OCI-LY3 (cell line): ENCODE data around the gene MLPH.

Experiments used
- H2AFZ ChIP-seq: fragments of 200-600, 300-600 bp; shearing (Covaris generic); 2 replicates; pipeline ENCODE4 v1.6.0; 2014; ENCODE audit warnings: antibody characterized with exemption, low read depth, low read length
- H3K27ac ChIP-seq: fragments of 200-600, 300-600 bp; sonication (generic); 2 replicates; pipeline ENCODE4 v1.5.1; 2014; ENCODE audit warnings: mild to moderate bottlenecking, low read length, moderate library complexity, mixed read lengths
- H3K27me3 ChIP-seq: fragments of 200-600, 300-600 bp; sonication (generic); 2 replicates; pipeline ENCODE4 v1.6.1; 2014; ENCODE audit warnings: low read depth, low read length, mixed read lengths
- H3K36me3 ChIP-seq: fragments of 200-600, 300-600 bp; sonication (generic); replicated peaks from 2 replicates; pipeline ENCODE3; 2014; ENCODE audit warnings: low read depth, low read length, mixed read lengths
- H3K4me1 ChIP-seq: fragments of 300-600, 200-600 bp; sonication (generic); 2 replicates; pipeline ENCODE4 v1.6.1; 2014; ENCODE audit warnings: low read length, mixed read lengths
- H3K4me2 ChIP-seq: fragments of 200-600, 300-600 bp; sonication (generic); 2 replicates; pipeline ENCODE4 v1.6.1; 2014; ENCODE audit warnings: low read length, mixed read lengths
- H3K4me3 ChIP-seq: fragments of 300-600, 200-600 bp; sonication (generic); 2 replicates; pipeline ENCODE4 v1.5.1; 2014; ENCODE audit warnings: antibody characterized with exemption, mild to moderate bottlenecking, low read length, moderate library complexity
- H3K79me2 ChIP-seq: fragments of 300-600, 200-600 bp; shearing (Covaris generic); 2 replicates; pipeline ENCODE4 v1.6.1; 2014; ENCODE audit warnings: mild to moderate bottlenecking, low read length, mixed read lengths
- H3K9ac ChIP-seq: fragments of 300-600, 200-600 bp; shearing (Covaris generic); 2 replicates; pipeline ENCODE4 v1.6.0; 2014; ENCODE audit warnings: mild to moderate bottlenecking, low read length, moderate library complexity
- H3K9me3 ChIP-seq: fragments of 200-600, 300-600 bp; shearing (Covaris generic); 2 replicates; pipeline ENCODE4 v1.6.1; 2014; ENCODE audit warnings: low read length, mixed read lengths; ENCODE audit not compliant: insufficient read depth
- H4K20me1 ChIP-seq: fragments of 200-600, 300-600 bp; sonication (generic); 2 replicates; pipeline ENCODE4 v1.6.1; 2016; ENCODE audit warnings: low read length, mixed read lengths; ENCODE audit not compliant: insufficient read depth
- CTCF ChIP-seq: fragments of 200-600, 300-600 bp; sonication (generic); IDR thresholded peaks from 2 replicates; pipeline ENCODE4 v1.5.1; 2014; ENCODE audit warnings: antibody characterized with exemption, low read length, low read depth
- EZH2phosphoT487 ChIP-seq: fragments of 200-600 bp; shearing (Covaris generic); IDR thresholded peaks from 2 replicates; pipeline ENCODE4 v1.6.1; 2018; ENCODE audit warnings: antibody characterized with exemption, mixed run types, low read depth

MLPH gene

GRCh38 chr2:237567276-237568029 lies 80.4 kb downstream of the MLPH start:
- H4K20me1 ChIP-seq: no peaks in the 10 kb centered on the region
- TF ChIP-seq EZH2phosphoT487 (no peak), CTCF (no peak)
- no peak overlapping the region for H2AFZ ChIP-seq
- H3K27me3 ChIP-seq: no peaks in the 10 kb centered on the region
- H3K9me3 ChIP-seq: no peaks in the 10 kb centered on the region
- no peak overlapping the region for H3K27ac ChIP-seq
- no peak overlapping the region for H3K4me3 ChIP-seq
- no peak overlapping the region for H3K9ac ChIP-seq
- peaks cover 8% of the 10 kb centered on the region; the same call in 1 of the 2 replicates for H3K4me1 ChIP-seq
- H3K4me2 ChIP-seq: no peak overlapping the region
- H3K79me2 ChIP-seq: no peaks in the 10 kb centered on the region
- H3K36me3 ChIP-seq: no peaks in the 10 kb centered on the region

- no peaks in the 10 kb centered on the region for H3K36me3 ChIP-seq
- peaks cover 10% of the 10 kb centered on the region; the same call in 1 of the 2 replicates for H3K4me1 ChIP-seq
- H3K27me3 ChIP-seq: no peaks in the 10 kb centered on the region
- H3K27ac ChIP-seq: no peak overlapping the region
- no peak overlapping the region for H2AFZ ChIP-seq
- no peak overlapping the region for H3K4me3 ChIP-seq
- H3K4me2 ChIP-seq: no peak overlapping the region
- no peaks in the 10 kb centered on the region for H3K9me3 ChIP-seq
- no peak overlapping the region for H3K9ac ChIP-seq
- TF ChIP-seq CTCF (no peak), EZH2phosphoT487 (no peak)
- no peaks in the 10 kb centered on the region for H3K79me2 ChIP-seq
- H4K20me1 ChIP-seq: no peaks in the 10 kb centered on the region
Measured at GRCh38 chr2:237568121-237568660, 81.1 kb downstream of the MLPH start.

- Histone ChIP-seq H3K79me2 (no peaks in the 10 kb centered on the region), H3K9me3 (no peaks in the 10 kb centered on the region), H3K4me2 (no peak overlapping the region), H3K4me1 (peaks cover 10% of the 10 kb centered on the region; the same call in 1 of the 2 replicates), H2AFZ (no peak overlapping the region), H3K27me3 (no peaks in the 10 kb centered on the region), H3K4me3 (no peak overlapping the region), H4K20me1 (no peaks in the 10 kb centered on the region), H3K36me3 (no peaks in the 10 kb centered on the region), H3K27ac (no peak overlapping the region), H3K9ac (no peak overlapping the region)
- no peak for TF ChIP-seq CTCF
- TF ChIP-seq EZH2phosphoT487: no peak
Measured at GRCh38 chr2:237569041-237569440, 82.0 kb downstream of the MLPH start.

GRCh38 chr2:237569896-237570295 lies 82.8 kb downstream of the MLPH start:
- Histone ChIP-seq H3K79me2 (no peaks in the 10 kb centered on the region), H3K9ac (no peak overlapping the region), H3K9me3 (no peaks in the 10 kb centered on the region), H3K4me3 (no peak overlapping the region), H3K27me3 (no peaks in the 10 kb centered on the region), H4K20me1 (no peaks in the 10 kb centered on the region), H3K4me1 (peaks cover 10% of the 10 kb centered on the region; the same call in 1 of the 2 replicates), H3K4me2 (no peak overlapping the region), H3K36me3 (no peaks in the 10 kb centered on the region), H2AFZ (no peak overlapping the region), H3K27ac (no peak overlapping the region)
- TF ChIP-seq CTCF: no peak
- no peak for TF ChIP-seq EZH2phosphoT487
